ENCODE measurements around the gene CAMK2N1. TPM values are rescaled to one million over a fixed set of nuclear protein-coding genes. Genes with fewer than 3 reads are reported as not detected.
"Not testable (repeated sequence)": the region's sequence is repeated elsewhere in the genome, so short reads cannot be mapped to it uniquely, and the experiment has no call there.

Gene CAMK2N1
- total RNA-seq, 1 donor, result 0.36 TPM

GRCh38 chr1:20499105-20499504 lies 13.1 kb upstream of the CAMK2N1 start:
- H3K4me2 ChIP-seq (ENCODE audit: insufficient read depth, low read length), result no peak overlapping the region
- no peaks in the 10 kb centered on the region for H3K27me3 ChIP-seq (ENCODE audit: insufficient read depth, low read length)
- peak; percentile 71 for DNase-seq (ENCODE audit: insufficient read length, low spot score, missing footprints)
- peaks cover 31% of the 10 kb centered on the region for H3K36me3 ChIP-seq (ENCODE audit: insufficient read depth, low read length)
- peaks cover 24% of the 10 kb centered on the region for H3K4me1 ChIP-seq (ENCODE audit: insufficient read depth, low read length)
- peaks cover 6% of the 10 kb centered on the region for H4K20me1 ChIP-seq (ENCODE audit: insufficient read depth, low read length)
- TF ChIP-seq CTCF (IDR thresholded peaks at IDR 0.05; ENCODE audit: extremely low read depth, low read depth, low read length), result no peak
- H3K4me3 ChIP-seq (ENCODE audit: insufficient read depth, low read length), result no peak overlapping the region
- no peak overlapping the region for H2AFZ ChIP-seq (ENCODE audit: low read length)
- H3K9me3 ChIP-seq (ENCODE audit: low read depth, low read length), result no peaks in the 10 kb centered on the region
- H3K27ac ChIP-seq (ENCODE audit: low read depth, low read length), result no peak overlapping the region
- peaks cover 10% of the 10 kb centered on the region for H3K79me2 ChIP-seq (ENCODE audit: insufficient read depth, low read length)

- H2AFZ ChIP-seq (ENCODE audit: low read length), result no peak overlapping the region
- H4K20me1 ChIP-seq (ENCODE audit: insufficient read depth, low read length), result peaks cover 4% of the 10 kb centered on the region
- H3K4me2 ChIP-seq (ENCODE audit: insufficient read depth, low read length), result no peak overlapping the region
- no peak overlapping the region for H3K27ac ChIP-seq (ENCODE audit: low read depth, low read length)
- TF ChIP-seq CTCF (IDR thresholded peaks at IDR 0.05; ENCODE audit: extremely low read depth, low read depth, low read length), result no peak
- no peaks in the 10 kb centered on the region for H3K9me3 ChIP-seq (ENCODE audit: low read depth, low read length)
- peaks cover 29% of the 10 kb centered on the region for H3K4me1 ChIP-seq (ENCODE audit: insufficient read depth, low read length)
- no peak overlapping the region for H3K4me3 ChIP-seq (ENCODE audit: insufficient read depth, low read length)
- peaks cover 30% of the 10 kb centered on the region for H3K36me3 ChIP-seq (ENCODE audit: insufficient read depth, low read length)
- DNase-seq (ENCODE audit: insufficient read length, low spot score, missing footprints), result no peak
- H3K27me3 ChIP-seq (ENCODE audit: insufficient read depth, low read length), result no peaks in the 10 kb centered on the region
- H3K79me2 ChIP-seq (ENCODE audit: insufficient read depth, low read length), result peaks cover 2% of the 10 kb centered on the region
These were observed 12.1 kb upstream of the CAMK2N1 start for GRCh38 chr1:20498116-20498515.

- Histone ChIP-seq H3K4me1 (ENCODE audit: insufficient read depth, low read length) (peaks cover 29% of the 10 kb centered on the region), H3K36me3 (ENCODE audit: insufficient read depth, low read length) (peaks cover 30% of the 10 kb centered on the region), H3K4me2 (ENCODE audit: insufficient read depth, low read length) (no peak overlapping the region), H3K79me2 (ENCODE audit: insufficient read depth, low read length) (no peaks in the 10 kb centered on the region), H3K9me3 (ENCODE audit: low read depth, low read length) (no peaks in the 10 kb centered on the region), H3K4me3 (ENCODE audit: insufficient read depth, low read length) (no peak overlapping the region), H2AFZ (ENCODE audit: low read length) (no peak overlapping the region), H3K27ac (ENCODE audit: low read depth, low read length) (no peak overlapping the region), H3K27me3 (ENCODE audit: insufficient read depth, low read length) (no peaks in the 10 kb centered on the region), H4K20me1 (ENCODE audit: insufficient read depth, low read length) (peaks cover 4% of the 10 kb centered on the region)
- no peak for DNase-seq (ENCODE audit: insufficient read length, low spot score, missing footprints)
- TF ChIP-seq CTCF (IDR thresholded peaks at IDR 0.05; ENCODE audit: extremely low read depth, low read depth, low read length), result no peak
These were observed 11.5 kb upstream of the CAMK2N1 start for GRCh38 chr1:20497506-20497905.

- H3K27ac ChIP-seq (ENCODE audit: low read depth, low read length), result peak overlapping the region; percentile 10
These were observed 10.8 kb upstream of the CAMK2N1 start for GRCh38 chr1:20496725-20497383.

More at GRCh38 chr1:20496725-20497383, 10.8 kb upstream of the CAMK2N1 start:
- not testable (repeated sequence) for H3K79me2 ChIP-seq (ENCODE audit: insufficient read depth, low read length); H2AFZ ChIP-seq (ENCODE audit: low read length); H3K27me3 ChIP-seq (ENCODE audit: insufficient read depth, low read length); H4K20me1 ChIP-seq (ENCODE audit: insufficient read depth, low read length); H3K9me3 ChIP-seq (ENCODE audit: low read depth, low read length); H3K4me3 ChIP-seq (ENCODE audit: insufficient read depth, low read length); H3K4me2 ChIP-seq (ENCODE audit: insufficient read depth, low read length)
- DNase-seq (ENCODE audit: insufficient read length, low spot score, missing footprints), result peak; percentile 13
- Histone ChIP-seq H3K36me3 (ENCODE audit: insufficient read depth, low read length) (peaks cover 26% of the 10 kb centered on the region), H3K4me1 (ENCODE audit: insufficient read depth, low read length) (peaks cover 29% of the 10 kb centered on the region)
